ENCODE data around the gene ASTN1. TPM values are rescaled to one million over a fixed set of nuclear protein-coding genes. Genes with fewer than 3 reads are reported as not detected.

The ASTN1 gene
- total RNA-seq, 4 donors from 2014 or later, result 0.93 to 2.9 (median 2.3) TPM

- no peak for ATAC-seq
- no peak overlapping the region for H3K27ac ChIP-seq
- TF ChIP-seq EP300 (IDR thresholded peaks at IDR 0.05) (no peak), CTCF (IDR thresholded peaks at IDR 0.05) (no peak), POLR2AphosphoS5 (IDR thresholded peaks at IDR 0.05) (no peak), POLR2A (IDR thresholded peaks at IDR 0.05) (no peak)
- H3K4me1 ChIP-seq, result no peaks in the 10 kb centered on the region
- WGBS, 2 donors (ENCODE audit: low coverage in 1 of 2), result 64 to 71% methylated on average over 1 of the region's 1 CpG
- H3K27me3 ChIP-seq, result no peaks in the 10 kb centered on the region
- no peaks in the 10 kb centered on the region for H3K36me3 ChIP-seq
- H3K4me3 ChIP-seq, result no peak overlapping the region
- no peaks in the 10 kb centered on the region for H3K9me3 ChIP-seq
Measured at GRCh38 chr1:177091040-177091439, 73.5 kb downstream of the ASTN1 start.

GRCh38 chr1:177088966-177089365 is 75.5 kb downstream of the ASTN1 start:
- Histone ChIP-seq H3K36me3 (no peaks in the 10 kb centered on the region), H3K27me3 (no peaks in the 10 kb centered on the region), H3K9me3 (no peaks in the 10 kb centered on the region), H3K4me3 (no peak overlapping the region), H3K27ac (no peak overlapping the region), H3K4me1 (no peaks in the 10 kb centered on the region)
- WGBS, 2 donors (ENCODE audit: low coverage in 1 of 2), result 39 to 67% methylated on average over 3 to 5 of the region's 5 CpGs
- ATAC-seq, result no peak
- TF ChIP-seq EP300 (IDR thresholded peaks at IDR 0.05), result no peak
- no peak for TF ChIP-seq POLR2AphosphoS5 (IDR thresholded peaks at IDR 0.05)
- no peak for TF ChIP-seq CTCF (IDR thresholded peaks at IDR 0.05)

- H3K27ac ChIP-seq, result no peak overlapping the region
- no peaks in the 10 kb centered on the region for H3K4me1 ChIP-seq
- no peaks in the 10 kb centered on the region for H3K27me3 ChIP-seq
- ATAC-seq, result peak; percentile 34
- TF ChIP-seq CTCF (IDR thresholded peaks at IDR 0.05) (no peak), POLR2AphosphoS5 (IDR thresholded peaks at IDR 0.05) (no peak), EP300 (IDR thresholded peaks at IDR 0.05) (no peak), POLR2A (IDR thresholded peaks at IDR 0.05) (no peak)
- H3K4me3 ChIP-seq, result no peak overlapping the region
- H3K36me3 ChIP-seq, result no peaks in the 10 kb centered on the region
- 58 to 71% methylated on average over 4 of the region's 5 CpGs for WGBS, 2 donors (ENCODE audit: low coverage in 1 of 2)
- no peaks in the 10 kb centered on the region for H3K9me3 ChIP-seq
Measured at GRCh38 chr1:177082855-177083693, 81.4 kb downstream of the ASTN1 start.

DNA sequence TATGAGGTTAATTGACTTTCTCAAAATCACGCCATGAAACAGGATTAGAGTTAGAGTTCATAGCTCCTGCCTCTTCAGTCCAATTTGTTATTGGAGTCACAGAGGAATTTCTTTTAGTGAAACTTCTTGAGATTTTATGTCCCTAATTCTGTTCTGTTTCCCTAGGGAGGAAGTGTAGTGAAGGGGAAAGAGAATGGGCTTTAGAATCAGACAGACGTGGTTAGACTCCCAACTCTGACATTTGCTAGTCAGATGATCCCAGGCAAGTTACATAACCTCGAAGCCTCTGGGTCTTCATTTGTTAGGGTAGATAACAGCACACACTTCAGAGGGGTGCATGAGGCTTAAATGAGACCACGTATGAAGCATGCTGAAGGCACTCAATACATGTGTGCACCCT is 83.9 kb downstream of the ASTN1 start:
- H3K4me3 ChIP-seq, result no peak overlapping the region
- no peak for ATAC-seq
- no peaks in the 10 kb centered on the region for H3K4me1 ChIP-seq
- no peaks in the 10 kb centered on the region for H3K27me3 ChIP-seq
- TF ChIP-seq POLR2A (IDR thresholded peaks at IDR 0.05), result no peak
- TF ChIP-seq EP300 (IDR thresholded peaks at IDR 0.05), result no peak
- TF ChIP-seq CTCF (IDR thresholded peaks at IDR 0.05), result no peak
- TF ChIP-seq POLR2AphosphoS5 (IDR thresholded peaks at IDR 0.05), result no peak
- 77 to 80% methylated on average over 4 of the region's 4 CpGs for WGBS, 2 donors (ENCODE audit: low coverage in 1 of 2)
- no peaks in the 10 kb centered on the region for H3K36me3 ChIP-seq
- no peaks in the 10 kb centered on the region for H3K9me3 ChIP-seq
- no peak overlapping the region for H3K27ac ChIP-seq

Measured in gastroesophageal sphincter (tissue), 4 donors.